ENCODE data around the gene HPSE2. TPM values are rescaled to one million over a fixed set of nuclear protein-coding genes. Genes with fewer than 3 reads are reported as not detected.

Gene HPSE2
- total and polyA plus RNA-seq, 2 of the 13 experiments (the other 11 are each of a cell fraction or from before 2014, with no cell fraction given), result 0.01 TPM; not detected in 1

- TF ChIP-seq ZNF7 (CRISPR knock-in tag; IDR thresholded peaks at IDR 0.05), result no peak
- TF ChIP-seq ZFP62 (CRISPR knock-in tag; IDR thresholded peaks at IDR 0.05), result no peak
- no peak for TF ChIP-seq PPARG (CRISPR knock-in tag; conservative IDR thresholded peaks at IDR 0.05)
- TF ChIP-seq ZNF121 (CRISPR knock-in tag; IDR thresholded peaks at IDR 0.05), result no peak
- TF ChIP-seq ZMAT3 (CRISPR knock-in tag; conservative IDR thresholded peaks at IDR 0.05), result no peak
- no peak for TF ChIP-seq PRMT3 (CRISPR knock-in tag; IDR thresholded peaks at IDR 0.05; ENCODE audit: borderline replicate concordance, low read depth)
- no peak for TF ChIP-seq PTBP1 (IDR thresholded peaks at IDR 0.05; ENCODE audit: low read depth, low read length, poor library complexity, severe bottlenecking)
- no peak for TF ChIP-seq NFKBIZ (CRISPR knock-in tag; IDR thresholded peaks at IDR 0.05)
- no peak for TF ChIP-seq ZNF317 (CRISPR knock-in tag; IDR thresholded peaks at IDR 0.05)
- TF ChIP-seq NPAS2 (CRISPR knock-in tag; IDR thresholded peaks at IDR 0.05; ENCODE audit: borderline replicate concordance), result no peak
- TF ChIP-seq ZNF619 (CRISPR knock-in tag; IDR thresholded peaks at IDR 0.05), result no peak
These were observed 319.7 kb downstream of the HPSE2 start (continued) for GRCh38 chr10:98915911-98916310.

- 3% methylated on average over 3 of the region's 3 CpGs for WGBS (ENCODE audit: low lambda C conversion rate)
- Histone ChIP-seq H3K9me3 (ENCODE audit: low read length) (no peaks in the 10 kb centered on the region), H3K4me2 (ENCODE audit: low read depth, low read length) (no peak overlapping the region), H2AFZ (ENCODE audit: low read length) (no peak overlapping the region), H3K9ac (ENCODE audit: insufficient read depth, low read depth, low read length) (no peak overlapping the region), H3K4me3 (replicated peaks in 1 of 3; ENCODE audit: insufficient read depth in 1 of 3, low read depth in 2 of 3, low read length in 3 of 3) (no peak overlapping the region), H3K36me3 (replicated peaks in 1 of 2; ENCODE audit: control insufficient read depth in 1 of 2, insufficient read depth in 2 of 2, low read length in 2 of 2) (no peaks in the 10 kb centered on the region), H3K27me3 (ENCODE audit: control insufficient read depth in 1 of 2, insufficient read depth in 2 of 2, low read length in 2 of 2) (no peaks in the 10 kb centered on the region; a peak in 1 of 5 replicates), H3K4me1 (ENCODE audit: insufficient read depth, low read length) (no peaks in the 10 kb centered on the region), H3K79me2 (ENCODE audit: insufficient read depth, low read length) (no peaks in the 10 kb centered on the region), H3K27ac (ENCODE audit: extremely low read length, insufficient read depth, low read length) (no peak overlapping the region), H4K20me1 (ENCODE audit: insufficient read depth, low read length) (no peaks in the 10 kb centered on the region)
- no TSS peak for BruUV-seq (replicated peaks)
- intact Hi-C loops (cut with micrococcal nuclease; ENCODE audit: unreplicated experiment) (no loop called here), in situ Hi-C loops (cut with HindIII; ENCODE audit: extremely low pct_ligation_motif_present, low pct_unique_long_range_greater_than_20kb) (no loop called here)
- ATAC-seq, result no peak
- ChIA-PET POLR2A (no interaction called here), CTCF (ENCODE audit: low intra/inter-chr PET ratio, low total read pairs) (no interaction called here)
- no peak for FAIRE-seq
- DNase-seq (ENCODE audit: low spot score), result no peak
- TF ChIP-seq ZNF567 (CRISPR knock-in tag; IDR thresholded peaks at IDR 0.05; ENCODE audit: borderline replicate concordance), result no peak
- no peak for TF ChIP-seq FOXO1 (CRISPR knock-in tag; IDR thresholded peaks at IDR 0.05)
- no peak for TF ChIP-seq ZBTB7B (CRISPR knock-in tag; IDR thresholded peaks at IDR 0.05)
- no peak for TF ChIP-seq SMAD9 (CRISPR knock-in tag; IDR thresholded peaks at IDR 0.05)
- TF ChIP-seq ZBTB33 (CRISPR knock-in tag; IDR thresholded peaks at IDR 0.05), result no peak
- TF ChIP-seq BCL3 (CRISPR knock-in tag; IDR thresholded peaks at IDR 0.05), result no peak
- no peak for TF ChIP-seq SRSF4 (IDR thresholded peaks at IDR 0.05; ENCODE audit: low read depth, low read length, poor library complexity, severe bottlenecking)
- TF ChIP-seq GPBP1L1 (CRISPR knock-in tag; IDR thresholded peaks at IDR 0.05), result no peak
These were observed 325.1 kb downstream of the HPSE2 start for GRCh38 chr10:98910546-98910945.
